ENCODE measurements around the gene TBC1D22A.

The TBC1D22A gene

GRCh38 chr22:47195156-47195483 is 432.7 kb downstream of the TBC1D22A start:
- no peak for DNase-seq

GRCh38 chr22:47195484-47196165 is 433.2 kb downstream of the TBC1D22A start:
- peak; percentile 51 for DNase-seq

GRCh38 chr22:47196166-47196849 is 433.9 kb downstream of the TBC1D22A start:
- no peak for DNase-seq

- peak; percentile 39 for DNase-seq
Measured at GRCh38 chr22:47196881-47197772, 434.7 kb downstream of the TBC1D22A start.

- DNase-seq, result no peak
Measured at GRCh38 chr22:47197773-47198500, 435.5 kb downstream of the TBC1D22A start.

- DNase-seq, result no peak
Measured at GRCh38 chr22:47198801-47199251, 436.4 kb downstream of the TBC1D22A start.

- DNase-seq, result no peak
Measured at GRCh38 chr22:47199261-47199978, 437.0 kb downstream of the TBC1D22A start.

GRCh38 chr22:47199979-47200272 is 437.5 kb downstream of the TBC1D22A start:
- no peak for DNase-seq

- no peak for DNase-seq
Measured at GRCh38 chr22:47200273-47201051, 438.0 kb downstream of the TBC1D22A start.

- no peak for DNase-seq
Measured at GRCh38 chr22:47201186-47201995, 438.9 kb downstream of the TBC1D22A start.

GRCh38 chr22:47201996-47202818 is 439.8 kb downstream of the TBC1D22A start:
- no peak for DNase-seq

- no peak for DNase-seq
Measured at GRCh38 chr22:47202819-47203553, 440.5 kb downstream of the TBC1D22A start.

- DNase-seq, result no peak
Measured at GRCh38 chr22:47203554-47203991, 441.1 kb downstream of the TBC1D22A start.

GRCh38 chr22:47204002-47204979 is 441.8 kb downstream of the TBC1D22A start:
- DNase-seq, result no peak

GRCh38 chr22:47205081-47205491 is 442.6 kb downstream of the TBC1D22A start:
- DNase-seq, result no peak

- no peak for DNase-seq
Measured at GRCh38 chr22:47205554-47205953, 443.1 kb downstream of the TBC1D22A start.

GRCh38 chr22:47206164-47206563 is 443.7 kb downstream of the TBC1D22A start:
- no peak for DNase-seq

All from right kidney (tissue), 1 donor.